ENCODE measurements around the gene CEP295NL. TPM values are rescaled to one million over a fixed set of nuclear protein-coding genes. Genes with fewer than 3 reads are reported as not detected.

The CEP295NL gene
- total RNA-seq, 1 experiment from 2014 or later, result 0.66 TPM

DNA sequence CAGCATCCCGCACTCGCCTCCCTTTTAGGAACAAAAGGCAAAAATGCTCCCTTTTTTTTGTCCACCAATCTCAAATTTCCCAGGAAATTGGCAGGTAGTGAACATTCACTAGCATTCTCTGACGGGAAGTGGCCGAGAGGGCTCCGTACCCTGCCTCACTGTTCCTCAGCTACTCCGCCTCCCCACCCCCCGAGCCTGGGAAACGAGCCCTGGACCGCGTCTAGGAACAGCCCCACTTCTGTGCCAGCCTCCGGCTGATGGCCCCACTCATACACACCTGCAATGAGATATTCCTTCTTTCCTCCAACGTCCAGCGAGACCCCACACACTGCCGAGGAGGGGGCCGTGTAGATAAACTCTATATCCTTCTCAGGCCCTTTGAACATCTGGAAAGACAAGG is 32.4 kb downstream of the CEP295NL start:
- H4K8ac ChIP-seq (replicated peaks; ENCODE audit: insufficient read length, low read depth, low read length), result no peak overlapping the region
- H3K4me3 Mint-ChIP-seq, result no peak overlapping the region
- no peaks in the 10 kb centered on the region for H3K4me1 ChIP-seq (ENCODE audit: insufficient read depth, low read length)

More for the DNA sequence above, 32.4 kb downstream of the CEP295NL start:
- Histone ChIP-seq H3K9me3 (ENCODE audit: control insufficient read depth, low read depth, low read length) (no peaks in the 10 kb centered on the region), H2AFZ (ENCODE audit: low read length) (no peak overlapping the region), H3K56ac (ENCODE audit: insufficient read length, low read depth, low read length) (no peak overlapping the region), H3K23ac (ENCODE audit: insufficient read length, low read depth, low read length) (no peak overlapping the region), H2BK120ac (ENCODE audit: low read depth, low read length, poor library complexity, severe bottlenecking) (no peak overlapping the region), H2BK12ac (ENCODE audit: insufficient read length, low read depth, low read length) (no peak overlapping the region), H3K18ac (ENCODE audit: insufficient read length, low read depth, low read length) (no peak overlapping the region), H4K91ac (ENCODE audit: insufficient read length, low read depth, low read length) (no peak overlapping the region), H3K4ac (ENCODE audit: low read depth, low read length) (no peak overlapping the region), H3K79me2 (ENCODE audit: insufficient read depth, low read length) (no peaks in the 10 kb centered on the region), H3K4me2 (ENCODE audit: insufficient read depth, insufficient read length, low read length) (no peak overlapping the region), H3K23me2 (ENCODE audit: insufficient read length, low read depth, low read length, poor library complexity, severe bottlenecking) (no peaks in the 10 kb centered on the region), H3K14ac (ENCODE audit: insufficient read depth, low read length) (no peak overlapping the region), H3K79me1 (ENCODE audit: insufficient read depth, low read depth, low read length, poor library complexity, severe bottlenecking) (no peaks in the 10 kb centered on the region), H2AK5ac (ENCODE audit: insufficient read length, low read length) (no peak overlapping the region), H2BK20ac (ENCODE audit: low read depth, low read length, poor library complexity, severe bottlenecking) (no peak overlapping the region), H2BK15ac (ENCODE audit: low read depth, low read length) (no peak overlapping the region), H3K27ac (ENCODE audit: insufficient read length, low read depth, low read length) (no peak overlapping the region), H3K27me3 (ENCODE audit: insufficient read depth, low read length) (no peaks in the 10 kb centered on the region), H2BK5ac (ENCODE audit: insufficient read length, low read length) (no peak overlapping the region), H4K20me1 (ENCODE audit: control insufficient read depth, insufficient read depth, insufficient read length) (no peaks in the 10 kb centered on the region), H4K5ac (ENCODE audit: insufficient read length, low read depth, low read length) (no peak overlapping the region), H3T11ph (ENCODE audit: low read length) (no peak overlapping the region), H3K9ac (ENCODE audit: extremely low read depth, insufficient read length, low read length) (no peak overlapping the region)
- Mint-ChIP-seq H3K9me3 (no peaks in the 10 kb centered on the region), H3K27me3 (ENCODE audit: low read depth) (no peaks in the 10 kb centered on the region), H3K36me3 (ENCODE audit: insufficient read depth in 1 of 3, low read depth in 3 of 3) (peaks cover 6 to 35% (median 24%) of the 10 kb centered on the region in 3 experiments; a peak in 6 of 7 replicates), H3K27ac (no peak overlapping the region), H3K4me1 (peaks cover 2 to 5% of the 10 kb centered on the region in 2 experiments; a peak in 1 of 4 replicates)
- WGBS (ENCODE audit: extremely low coverage, insufficient read length, low lambda C conversion rate), result no CpG with 5 or more reads among the region's 15 CpGs
- DNase-seq, result no peak
- TF ChIP-seq, protein P1, sequence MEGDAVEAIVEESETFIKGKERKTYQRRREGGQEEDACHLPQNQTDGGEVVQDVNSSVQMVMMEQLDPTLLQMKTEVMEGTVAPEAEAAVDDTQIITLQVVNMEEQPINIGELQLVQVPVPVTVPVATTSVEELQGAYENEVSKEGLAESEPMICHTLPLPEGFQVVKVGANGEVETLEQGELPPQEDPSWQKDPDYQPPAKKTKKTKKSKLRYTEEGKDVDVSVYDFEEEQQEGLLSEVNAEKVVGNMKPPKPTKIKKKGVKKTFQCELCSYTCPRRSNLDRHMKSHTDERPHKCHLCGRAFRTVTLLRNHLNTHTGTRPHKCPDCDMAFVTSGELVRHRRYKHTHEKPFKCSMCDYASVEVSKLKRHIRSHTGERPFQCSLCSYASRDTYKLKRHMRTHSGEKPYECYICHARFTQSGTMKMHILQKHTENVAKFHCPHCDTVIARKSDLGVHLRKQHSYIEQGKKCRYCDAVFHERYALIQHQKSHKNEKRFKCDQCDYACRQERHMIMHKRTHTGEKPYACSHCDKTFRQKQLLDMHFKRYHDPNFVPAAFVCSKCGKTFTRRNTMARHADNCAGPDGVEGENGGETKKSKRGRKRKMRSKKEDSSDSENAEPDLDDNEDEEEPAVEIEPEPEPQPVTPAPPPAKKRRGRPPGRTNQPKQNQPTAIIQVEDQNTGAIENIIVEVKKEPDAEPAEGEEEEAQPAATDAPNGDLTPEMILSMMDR (conservative IDR thresholded peaks at IDR 0.05), result no peak

Data from H9 (cell line).